HG03135 (cell line): ENCODE results near the gene ANTXR1.
"Not testable (repeated sequence)": the region's sequence is repeated elsewhere in the genome, so short reads cannot be mapped to it uniquely, and the experiment has no call there.

Experiments
- ATAC-seq: cut with Tn5 transposase; IDR thresholded peaks from one replicate; pipeline ENCODE4 v1.9.1; 2021; ENCODE audit warnings: mild to moderate bottlenecking, moderate library complexity; ENCODE audit not compliant: unreplicated experiment

The ANTXR1 gene

DNA sequence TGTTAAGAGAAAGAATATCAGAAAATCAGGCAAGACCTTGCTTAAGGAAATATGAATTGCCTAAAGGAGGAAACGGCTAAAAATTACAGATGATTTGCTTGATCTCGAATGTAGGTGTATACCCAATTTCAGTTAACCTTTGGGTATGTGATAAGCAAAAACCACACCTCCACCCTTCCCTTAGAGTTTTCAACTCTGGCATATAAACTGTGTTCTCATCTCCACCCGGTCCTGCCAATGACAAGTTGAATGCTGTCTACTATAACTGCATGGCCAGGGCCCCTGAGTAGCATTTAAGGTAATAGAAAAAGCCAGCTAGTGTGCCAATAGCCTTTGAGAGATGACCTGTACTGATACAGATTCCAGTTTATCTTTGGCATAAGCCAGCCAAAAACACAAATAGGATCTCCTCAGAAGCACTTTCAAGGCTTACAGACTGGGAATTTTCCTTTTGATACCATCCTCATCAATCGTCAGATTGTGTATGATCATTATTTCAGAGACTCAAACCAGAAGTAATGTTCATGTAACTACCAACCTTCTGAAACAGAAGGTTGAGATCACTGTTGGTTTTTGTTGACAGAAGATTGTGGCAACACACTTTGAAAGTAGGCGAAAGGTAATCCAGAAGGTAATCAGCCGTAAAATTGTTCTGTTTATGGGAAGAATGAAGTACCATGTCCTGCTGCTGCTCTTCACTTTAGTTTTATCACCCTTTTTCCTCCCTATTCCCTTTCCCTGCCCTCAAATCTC, 211.0 kb downstream of the ANTXR1 start:
- no peak for ATAC-seq

DNA sequence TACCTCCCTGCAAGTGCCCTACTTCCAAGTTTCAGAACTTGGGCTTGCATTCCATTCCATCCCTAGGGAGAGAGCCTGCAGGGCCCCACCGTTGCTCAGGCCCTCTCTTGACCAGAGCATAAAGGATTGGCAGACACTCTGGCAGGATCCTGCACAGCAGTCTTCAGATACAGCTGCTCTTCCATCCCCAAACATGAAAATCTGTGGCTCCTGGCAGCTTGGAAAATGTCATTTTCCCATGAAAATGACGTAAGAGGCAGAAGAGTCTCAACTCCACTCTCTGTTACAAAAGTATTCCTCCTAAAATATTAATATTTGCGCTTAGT, 211.5 kb downstream of the ANTXR1 start:
- ATAC-seq: no peak

DNA sequence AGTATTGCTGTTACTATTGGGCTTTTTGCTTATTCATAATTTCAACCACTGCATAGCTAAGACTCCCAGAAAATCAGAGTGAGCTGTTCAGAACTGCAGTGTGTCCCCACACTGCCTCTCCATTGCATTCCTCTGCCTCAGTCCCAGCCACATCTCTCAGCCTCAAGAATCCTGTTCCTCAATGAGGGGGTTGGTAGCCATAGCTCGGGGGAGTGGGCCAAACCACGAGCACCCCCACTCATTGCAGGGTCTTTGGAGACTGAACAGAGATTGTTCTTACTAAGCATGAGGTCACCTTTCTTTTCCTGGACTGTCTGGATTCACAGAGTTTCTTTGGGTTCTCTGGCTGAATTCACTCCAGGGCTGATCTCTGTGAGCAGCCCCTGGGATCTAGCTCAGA, 213.0 kb downstream of the ANTXR1 start:
- ATAC-seq: no peak

DNA sequence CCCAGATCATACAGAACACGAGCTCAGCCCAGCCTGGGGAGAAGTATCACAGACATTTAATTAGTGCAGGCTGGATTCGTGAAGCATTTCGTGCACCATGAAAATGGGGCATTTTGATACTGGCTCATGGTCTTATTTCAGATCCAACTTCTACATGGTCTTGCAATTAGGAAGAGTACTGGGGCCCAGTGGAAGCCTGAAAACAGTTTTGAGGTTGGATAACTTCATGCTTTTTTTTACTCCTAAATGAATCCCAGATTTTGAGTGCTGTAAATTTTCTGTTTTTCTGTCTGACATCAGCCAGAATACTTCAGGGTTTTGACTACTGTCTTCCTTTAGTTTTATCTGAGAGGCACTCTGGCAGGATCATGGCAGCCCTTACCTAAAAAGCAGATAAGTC, 213.9 kb downstream of the ANTXR1 start:
- no peak for ATAC-seq

DNA sequence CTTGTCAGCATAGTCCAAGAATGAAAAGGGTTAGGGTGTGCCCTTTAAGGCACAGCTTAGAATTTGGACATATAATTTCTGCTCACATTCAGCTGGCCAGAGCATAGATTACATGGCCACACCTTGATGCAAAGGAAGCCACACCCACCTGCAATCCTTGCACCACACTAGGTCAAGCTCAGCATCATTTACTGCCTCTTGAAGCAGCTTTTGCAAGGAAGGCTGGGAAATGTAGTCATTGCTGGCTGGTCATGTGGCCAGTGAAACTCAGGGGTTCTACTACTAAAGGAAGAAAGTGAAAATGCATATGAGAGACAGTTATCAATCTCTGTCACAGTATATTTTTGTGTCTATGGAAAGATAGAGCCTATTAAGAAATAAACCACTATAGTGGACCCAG, 214.7 kb downstream of the ANTXR1 start:
- no peak for ATAC-seq

DNA sequence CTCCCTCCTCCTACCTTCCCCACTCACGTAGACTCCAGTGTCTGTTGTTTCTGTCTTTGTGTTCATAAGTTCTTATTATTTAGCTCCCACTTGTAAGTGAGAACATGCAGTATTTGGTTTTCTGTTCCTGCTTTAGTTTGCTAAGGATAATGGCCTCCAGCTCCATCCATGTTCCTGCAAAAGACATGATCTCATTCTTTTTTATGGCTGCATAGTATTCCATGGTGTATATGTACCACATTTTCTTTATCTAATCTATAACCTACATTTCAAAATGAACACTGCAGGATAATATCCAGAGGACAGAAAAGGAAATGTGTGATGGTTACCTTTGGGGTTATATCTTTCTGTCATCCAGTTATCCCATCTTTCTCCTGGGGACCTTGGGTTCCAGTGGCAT, 218.0 kb downstream of the ANTXR1 start:
- not testable (repeated sequence) for ATAC-seq

DNA sequence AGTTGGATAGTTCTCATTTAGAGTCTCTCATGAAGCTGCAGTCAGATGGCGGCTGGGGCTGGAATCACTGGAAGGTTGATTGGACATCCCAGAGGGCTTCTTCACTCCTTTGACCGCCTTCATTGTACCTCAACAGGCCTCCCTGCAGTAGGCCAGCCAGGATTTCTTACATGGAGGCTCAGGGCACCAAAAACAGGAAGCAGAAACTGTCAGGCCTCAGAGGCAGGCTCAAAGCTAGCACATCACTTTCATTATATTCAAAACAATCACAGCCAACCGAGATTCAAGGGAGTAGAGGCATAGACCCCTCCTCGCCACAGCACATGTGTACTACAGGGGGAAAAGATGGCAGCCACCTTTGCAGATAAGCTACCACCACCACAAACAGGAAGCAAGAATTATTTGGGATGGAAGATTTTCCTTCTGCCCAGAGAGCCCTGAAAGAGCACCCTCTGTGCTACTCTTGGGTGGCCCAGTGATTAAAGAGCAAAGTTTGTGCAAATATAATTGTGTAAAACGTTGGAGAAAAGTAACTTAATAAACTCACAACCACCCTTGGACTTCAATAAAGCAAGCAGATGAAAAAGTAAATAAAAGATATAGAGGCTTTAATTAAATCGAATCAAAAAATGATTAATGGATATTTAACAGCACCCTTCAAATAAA, 218.8 kb downstream of the ANTXR1 start:
- ATAC-seq: no peak

DNA sequence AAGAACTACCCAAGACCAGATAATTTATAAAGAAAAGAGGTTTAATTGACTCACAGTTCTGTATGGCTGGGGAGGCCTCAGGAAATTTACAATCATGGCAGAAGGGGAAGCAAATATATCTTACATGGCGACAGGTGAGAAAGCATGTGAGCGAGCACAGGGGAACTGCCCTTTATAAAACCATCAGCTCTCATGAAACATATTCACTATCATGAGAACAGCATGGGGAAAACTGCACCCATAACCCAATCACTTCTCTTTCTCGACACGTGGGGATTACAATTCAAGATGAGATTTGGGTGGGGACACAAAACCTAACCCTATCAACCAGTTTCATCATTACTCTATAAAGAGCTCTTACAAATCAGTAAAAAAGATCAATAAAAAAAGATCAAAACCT, 222.9 kb downstream of the ANTXR1 start:
- ATAC-seq: not testable (repeated sequence)

DNA sequence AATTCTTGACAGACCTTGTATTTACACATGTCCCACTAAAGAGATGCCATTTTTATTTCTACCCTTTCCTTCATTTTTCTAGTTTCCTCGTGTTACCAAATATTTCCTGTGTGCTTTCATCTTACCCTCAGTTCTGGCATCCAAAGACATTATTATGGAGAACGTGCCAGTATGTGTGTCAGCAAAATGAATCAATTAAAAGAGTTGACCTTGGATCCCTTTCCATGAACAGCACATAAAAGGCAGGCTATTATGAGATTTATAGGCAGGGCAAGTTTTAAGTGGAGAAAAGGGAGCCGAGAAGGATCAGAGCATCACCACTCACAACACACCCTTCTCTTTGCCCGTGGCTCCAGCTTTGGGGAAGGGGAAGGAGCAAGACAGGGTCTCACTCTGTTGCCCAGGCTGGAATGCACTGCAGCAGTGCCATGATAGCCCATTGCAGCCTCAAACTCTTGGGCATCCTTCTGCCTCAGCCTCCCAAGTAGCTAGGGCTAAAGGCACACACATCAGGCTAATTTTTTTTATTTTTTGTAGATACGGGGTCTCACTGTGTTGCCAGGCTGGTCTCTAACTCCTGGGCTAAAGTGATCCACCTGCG, 224.2 kb downstream of the ANTXR1 start:
- no peak for ATAC-seq

DNA sequence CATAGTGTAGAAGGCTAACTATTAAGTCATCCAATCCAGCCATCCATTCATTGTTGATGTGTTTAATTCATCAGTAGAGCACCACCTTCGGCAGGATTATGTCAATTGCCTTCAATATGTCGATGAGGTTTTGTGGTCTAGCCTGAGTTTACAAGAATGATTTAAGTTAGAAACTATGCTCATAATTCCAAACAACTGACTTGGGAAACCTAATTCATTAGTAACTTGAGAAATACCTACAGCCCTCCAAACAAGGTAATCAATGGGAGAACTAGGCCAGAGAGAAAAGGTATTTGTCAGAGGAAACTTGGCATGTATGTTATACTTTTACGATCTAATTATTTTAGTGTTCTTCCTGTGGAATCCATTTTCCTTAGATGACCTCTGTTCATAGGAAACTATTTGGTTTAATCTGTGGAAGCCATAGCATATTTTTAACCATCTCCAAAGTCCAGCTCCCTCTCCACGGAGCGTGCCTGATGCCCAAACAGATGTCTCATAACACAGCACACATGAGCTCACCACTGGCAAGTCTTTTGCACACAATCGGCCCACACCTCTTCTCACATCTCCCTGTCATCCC, 225.6 kb downstream of the ANTXR1 start:
- ATAC-seq: no peak

DNA sequence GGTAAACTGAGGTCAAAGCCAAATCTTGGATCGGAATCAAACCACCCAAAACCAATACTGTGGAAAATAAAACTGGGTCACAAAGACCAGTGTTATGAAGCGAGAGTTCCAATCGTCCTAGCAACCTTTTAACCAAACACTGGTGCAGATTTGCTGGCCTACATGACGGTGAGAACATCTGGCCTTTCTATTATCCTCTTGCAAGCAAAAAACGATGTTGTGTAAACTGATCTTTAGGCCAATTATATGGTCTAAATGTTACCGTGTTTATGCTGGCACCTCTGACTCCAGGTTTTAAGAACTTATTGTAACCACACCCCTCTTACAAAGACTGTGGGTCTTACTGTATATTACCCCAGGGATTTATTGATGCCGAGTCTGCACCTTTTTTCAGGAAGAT, 228.1 kb downstream of the ANTXR1 start:
- ATAC-seq: no peak

DNA sequence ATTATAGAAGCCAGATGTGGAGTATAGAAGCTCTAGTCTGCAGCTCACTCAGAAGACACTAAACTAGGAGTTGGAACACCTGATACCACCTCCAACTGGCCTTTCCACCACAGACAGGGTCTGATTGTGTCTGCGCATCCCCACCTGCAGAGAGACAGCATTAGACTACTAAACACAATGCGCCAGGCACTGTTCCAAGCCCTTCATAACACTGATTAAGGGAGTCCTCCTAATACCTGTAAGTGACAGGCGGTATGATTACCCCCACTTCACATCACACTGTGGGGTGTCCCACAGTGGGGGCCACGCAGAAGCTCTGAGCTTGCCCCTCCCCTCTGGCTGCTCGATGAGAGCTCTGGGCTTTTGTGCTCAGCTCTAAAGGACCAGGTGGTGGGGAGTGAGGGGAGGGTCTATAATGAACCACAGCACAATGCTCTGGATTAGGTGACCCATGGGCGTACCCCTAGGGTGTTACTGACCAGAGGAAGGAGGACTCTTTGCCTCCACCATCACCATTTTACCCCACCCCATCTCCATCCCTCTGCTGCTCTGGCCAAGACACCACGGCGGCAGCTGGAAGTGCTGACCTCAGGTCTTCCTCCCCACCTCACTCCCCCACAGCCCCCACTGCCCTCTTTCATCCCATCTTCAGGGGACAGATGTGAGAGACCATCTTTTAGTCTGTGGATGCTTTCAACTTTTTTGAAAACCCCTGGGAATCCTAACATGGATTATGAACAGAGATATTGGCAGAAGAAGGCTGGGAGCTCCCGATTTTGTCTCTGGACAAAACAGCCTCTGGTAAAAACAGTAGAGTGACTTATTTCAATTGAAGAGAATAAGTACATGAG, 228.9 kb downstream of the ANTXR1 start:
- no peak for ATAC-seq

DNA sequence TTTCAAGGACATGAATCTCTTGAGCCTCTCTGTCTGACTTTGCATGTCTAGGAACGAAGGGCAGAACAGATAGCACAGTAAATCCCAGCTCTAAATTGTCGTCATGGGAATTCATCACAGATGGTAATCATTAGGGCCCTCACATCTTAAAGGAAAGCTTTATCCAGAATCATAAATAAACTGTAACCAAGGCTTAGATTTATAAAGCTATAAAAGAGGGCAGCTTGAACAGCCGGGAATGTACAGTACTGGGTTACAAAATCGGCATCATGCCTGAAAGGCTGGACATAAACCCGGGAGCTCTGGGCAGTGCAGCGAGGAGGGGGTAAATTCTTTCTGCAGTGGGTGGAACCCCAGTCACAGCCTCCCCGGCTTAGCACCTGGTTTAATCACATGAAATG, 229.7 kb downstream of the ANTXR1 start:
- no peak for ATAC-seq

DNA sequence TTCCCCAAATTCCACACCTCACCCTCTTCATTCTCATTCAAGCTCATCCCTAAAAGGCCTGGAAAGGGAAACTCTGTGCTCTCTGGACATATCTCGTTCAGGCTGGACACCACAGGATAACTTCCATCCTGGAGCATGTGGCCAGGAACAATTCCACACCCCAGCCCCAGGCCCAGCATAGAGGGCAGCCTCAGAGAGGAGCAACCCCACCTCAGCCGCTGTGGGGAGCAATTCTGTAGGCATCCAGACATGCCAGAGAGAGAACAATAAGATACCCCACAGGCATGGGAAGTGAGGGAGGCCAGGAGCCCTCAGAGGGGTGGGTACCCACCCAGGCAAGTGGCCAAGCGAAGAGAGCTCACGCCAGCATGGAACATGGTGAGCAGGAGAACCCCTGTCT, 230.7 kb downstream of the ANTXR1 start:
- no peak for ATAC-seq

DNA sequence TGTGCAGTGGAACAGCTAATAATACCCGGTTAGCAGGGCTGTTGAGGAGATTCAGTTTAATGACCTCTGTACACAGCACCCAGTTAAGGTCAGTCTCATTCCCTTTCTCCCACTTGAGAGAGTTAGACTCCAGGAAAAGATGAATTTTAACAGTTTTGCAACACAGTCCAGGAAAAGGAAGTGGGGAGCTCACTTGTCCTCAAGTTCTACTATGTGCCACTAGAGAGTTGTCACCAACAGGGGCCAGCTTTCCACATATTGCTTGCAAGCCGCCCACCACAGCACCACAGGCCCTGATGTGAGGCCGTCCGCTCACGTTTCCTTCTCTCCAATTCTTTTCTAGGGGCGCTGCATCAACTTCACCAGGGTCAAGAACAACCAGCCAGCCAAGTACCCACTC, 231.9 kb downstream of the ANTXR1 start:
- ATAC-seq: no peak

DNA sequence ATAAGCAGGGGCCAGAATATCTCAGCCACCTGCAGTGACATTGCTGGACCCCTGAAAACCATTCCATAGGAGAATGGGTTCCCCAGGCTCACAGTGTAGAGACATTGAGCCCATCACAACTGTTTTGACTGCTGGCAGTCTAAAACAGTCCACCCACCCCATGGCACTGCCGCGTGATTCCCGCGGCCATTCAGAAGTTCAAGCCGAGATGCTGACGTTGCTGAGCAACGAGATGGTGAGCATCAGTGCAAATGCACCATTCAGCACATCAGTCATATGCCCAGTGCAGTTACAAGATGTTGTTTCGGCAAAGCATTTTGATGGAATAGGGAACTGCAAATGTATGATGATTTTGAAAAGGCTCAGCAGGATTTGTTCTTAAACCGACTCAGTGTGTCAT, 234.6 kb downstream of the ANTXR1 start:
- ATAC-seq: no peak

DNA sequence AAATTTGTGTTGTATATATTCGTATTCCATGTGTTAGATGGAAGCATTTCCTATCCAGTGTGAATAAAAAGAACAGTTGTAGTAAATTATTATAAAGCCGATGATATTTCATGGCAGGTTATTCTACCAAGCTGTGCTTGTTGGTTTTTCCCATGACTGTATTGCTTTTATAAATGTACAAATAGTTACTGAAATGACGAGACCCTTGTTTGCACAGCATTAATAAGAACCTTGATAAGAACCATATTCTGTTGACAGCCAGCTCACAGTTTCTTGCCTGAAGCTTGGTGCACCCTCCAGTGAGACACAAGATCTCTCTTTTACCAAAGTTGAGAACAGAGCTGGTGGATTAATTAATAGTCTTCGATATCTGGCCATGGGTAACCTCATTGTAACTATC, 235.3 kb downstream of the ANTXR1 start:
- ATAC-seq: no peak

DNA sequence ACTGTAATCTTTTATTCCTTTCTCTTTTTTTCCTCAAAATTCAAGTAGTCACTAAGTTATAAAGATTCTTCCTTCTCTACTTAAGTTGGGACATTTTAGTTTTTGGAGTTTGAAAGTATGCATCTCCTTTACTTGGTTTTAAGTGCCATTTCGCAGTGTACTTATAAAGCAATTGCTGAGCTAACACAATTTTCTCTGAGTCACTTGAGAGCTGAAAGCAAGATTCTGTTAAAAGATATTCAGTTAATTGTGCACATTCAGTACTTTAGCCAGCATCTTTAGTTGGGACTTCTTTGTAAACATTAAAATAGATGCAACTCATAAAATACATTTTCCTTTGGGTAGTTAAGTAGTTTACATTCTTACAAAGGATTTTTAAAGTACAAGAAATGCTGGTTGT, 238.0 kb downstream of the ANTXR1 start:
- no peak for ATAC-seq

DNA sequence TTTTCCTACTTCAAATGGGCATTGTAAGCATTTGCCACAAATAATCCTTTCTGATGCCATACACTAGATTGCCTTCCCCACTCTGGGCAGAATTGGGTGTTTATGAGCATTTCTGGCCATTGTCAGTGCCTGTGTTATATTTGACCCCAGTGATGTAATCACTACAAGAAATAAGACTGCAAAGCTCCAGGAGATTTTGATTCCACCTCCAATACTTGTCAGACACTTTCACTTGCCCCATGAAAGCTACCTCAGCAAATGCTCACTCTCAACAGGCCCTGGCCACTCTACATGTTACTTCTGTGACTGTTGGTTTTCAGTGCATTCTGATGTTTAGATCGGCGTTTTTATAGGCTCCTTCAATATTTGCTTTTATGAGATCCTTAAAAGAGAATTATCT, 239.0 kb downstream of the ANTXR1 start:
- ATAC-seq: no peak

DNA sequence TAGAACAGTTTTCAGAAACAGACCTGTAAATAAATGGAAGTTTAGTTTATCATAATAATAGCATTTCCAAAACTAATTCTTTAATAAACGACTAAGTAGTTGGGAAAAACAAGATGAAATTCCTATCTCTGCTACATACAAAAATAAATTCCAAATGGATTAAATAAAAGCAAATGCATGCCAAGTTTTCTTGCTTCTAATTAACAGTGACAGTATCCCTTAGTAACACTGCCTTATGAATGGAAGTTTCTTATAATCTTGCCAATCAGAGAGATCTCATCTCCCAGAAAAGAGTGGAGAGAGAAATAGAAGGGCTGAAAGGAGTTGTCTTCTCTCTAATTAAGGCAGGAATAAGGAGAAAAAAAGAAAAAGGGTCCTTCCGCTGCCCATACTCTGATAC, 240.1 kb downstream of the ANTXR1 start:
- no peak for ATAC-seq

DNA sequence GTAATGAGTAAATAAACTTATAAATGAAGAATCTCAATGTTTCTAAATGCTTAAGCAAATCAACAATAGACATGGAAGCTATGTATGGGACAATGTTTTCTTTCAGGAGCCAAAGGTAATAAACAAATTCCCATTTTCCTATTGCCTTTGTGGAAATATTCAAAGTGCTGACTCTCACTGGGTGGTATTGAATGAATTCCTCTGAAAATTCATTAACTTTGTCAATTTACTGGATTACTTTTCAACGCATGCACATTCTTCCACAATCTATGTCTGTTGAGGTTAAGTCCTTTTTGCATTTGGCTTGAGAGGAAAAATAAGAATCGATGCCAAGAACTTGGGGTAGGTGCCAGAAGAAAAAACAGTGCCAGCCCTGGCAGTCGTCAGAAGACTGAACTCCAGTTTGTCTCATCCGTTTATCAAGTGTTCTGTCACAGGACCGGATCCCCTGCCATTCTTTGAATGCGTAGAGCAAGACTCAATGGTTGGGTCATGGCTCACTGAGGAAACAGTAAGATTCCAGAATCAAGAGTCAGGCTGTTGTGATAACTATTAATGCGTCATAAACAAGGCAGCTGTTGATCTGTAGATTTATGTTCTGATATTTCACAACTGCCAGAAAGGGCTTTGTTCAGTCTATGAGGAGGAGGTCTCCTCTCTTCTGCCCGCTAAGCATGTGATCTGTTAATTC, 240.8 kb downstream of the ANTXR1 start:
- ATAC-seq: no peak
